ENCODE data around the gene FRAS1. TPM values are rescaled to one million over a fixed set of nuclear protein-coding genes. Genes with fewer than 3 reads are reported as not detected.
A peak's percentile ranks its signal among the peaks of the same experiment; 100 is the strongest.

Gene FRAS1
- total RNA-seq, 2 donors from 2014 or later, result 77.0 to 78.3 TPM

DNA sequence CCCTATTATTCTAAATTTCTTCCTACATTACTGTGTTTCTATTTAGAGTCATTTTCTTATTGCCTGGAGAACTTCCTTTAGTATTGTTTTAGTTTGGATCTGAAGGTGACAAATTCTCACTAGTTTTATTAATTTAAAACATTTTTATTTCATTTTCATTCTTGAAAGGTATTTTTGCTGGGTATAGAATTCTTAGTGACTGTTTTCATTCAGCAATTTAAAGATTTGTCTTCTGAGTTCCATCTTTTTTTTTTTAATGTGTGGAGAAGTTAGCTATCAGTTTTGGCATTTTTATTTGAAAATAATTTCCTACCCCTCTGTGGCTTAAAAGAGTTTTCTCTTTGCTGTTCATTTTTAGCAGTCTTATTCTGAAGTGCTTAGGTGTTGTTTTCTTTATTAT, 169.2 kb downstream of the FRAS1 start:
- H3K4me1 Mint-ChIP-seq, result peaks cover 48% of the 10 kb centered on the region
- no peaks in the 10 kb centered on the region for H3K27me3 Mint-ChIP-seq (ENCODE audit: insufficient read depth)
- DNase-seq, result no peak
- Histone ChIP-seq H3K27ac (ENCODE audit: low read depth, low read length) (no peak overlapping the region), H3K4me3 (ENCODE audit: low read length) (peak overlapping the region; percentile 8), H3K4me1 (ENCODE audit: control insufficient read depth, insufficient read depth, low read length) (peaks cover 16% of the 10 kb centered on the region), H3K9me3 (ENCODE audit: control insufficient read depth, low read length) (peaks cover 26% of the 10 kb centered on the region), H3K27me3 (ENCODE audit: control insufficient read depth, insufficient read depth, low read length, poor library complexity, severe bottlenecking) (no peaks in the 10 kb centered on the region), H3K9ac (ENCODE audit: extremely low read depth, low read length, poor library complexity, severe bottlenecking) (no peak overlapping the region), H3K36me3 (ENCODE audit: control insufficient read depth, insufficient read depth, low read length) (no peaks in the 10 kb centered on the region)
- no peak overlapping the region for H3K27ac Mint-ChIP-seq
- no peak overlapping the region for H3K4me3 Mint-ChIP-seq
- peaks cover 16% of the 10 kb centered on the region for H3K9me3 Mint-ChIP-seq
- TF ChIP-seq, protein P1, sequence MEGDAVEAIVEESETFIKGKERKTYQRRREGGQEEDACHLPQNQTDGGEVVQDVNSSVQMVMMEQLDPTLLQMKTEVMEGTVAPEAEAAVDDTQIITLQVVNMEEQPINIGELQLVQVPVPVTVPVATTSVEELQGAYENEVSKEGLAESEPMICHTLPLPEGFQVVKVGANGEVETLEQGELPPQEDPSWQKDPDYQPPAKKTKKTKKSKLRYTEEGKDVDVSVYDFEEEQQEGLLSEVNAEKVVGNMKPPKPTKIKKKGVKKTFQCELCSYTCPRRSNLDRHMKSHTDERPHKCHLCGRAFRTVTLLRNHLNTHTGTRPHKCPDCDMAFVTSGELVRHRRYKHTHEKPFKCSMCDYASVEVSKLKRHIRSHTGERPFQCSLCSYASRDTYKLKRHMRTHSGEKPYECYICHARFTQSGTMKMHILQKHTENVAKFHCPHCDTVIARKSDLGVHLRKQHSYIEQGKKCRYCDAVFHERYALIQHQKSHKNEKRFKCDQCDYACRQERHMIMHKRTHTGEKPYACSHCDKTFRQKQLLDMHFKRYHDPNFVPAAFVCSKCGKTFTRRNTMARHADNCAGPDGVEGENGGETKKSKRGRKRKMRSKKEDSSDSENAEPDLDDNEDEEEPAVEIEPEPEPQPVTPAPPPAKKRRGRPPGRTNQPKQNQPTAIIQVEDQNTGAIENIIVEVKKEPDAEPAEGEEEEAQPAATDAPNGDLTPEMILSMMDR (conservative IDR thresholded peaks at IDR 0.05), result no peak
- H3K36me3 Mint-ChIP-seq (ENCODE audit: low read depth), result peaks cover 9% of the 10 kb centered on the region

GRCh38 chr4:78227411-78228057, 170.4 kb downstream of the FRAS1 start:
- TF ChIP-seq, protein P1 (conservative IDR thresholded peaks at IDR 0.05), result no peak
- peaks cover 9% of the 10 kb centered on the region for H3K36me3 Mint-ChIP-seq (ENCODE audit: low read depth)
- Histone ChIP-seq H3K9me3 (ENCODE audit: control insufficient read depth, low read length) (peaks cover 26% of the 10 kb centered on the region), H3K36me3 (ENCODE audit: control insufficient read depth, insufficient read depth, low read length) (no peaks in the 10 kb centered on the region), H3K9ac (ENCODE audit: extremely low read depth, low read length, poor library complexity, severe bottlenecking) (no peak overlapping the region), H3K4me3 (ENCODE audit: low read length) (peak overlapping the region; percentile 8), H3K27ac (ENCODE audit: low read depth, low read length) (no peak overlapping the region), H3K4me1 (ENCODE audit: control insufficient read depth, insufficient read depth, low read length) (peaks cover 10% of the 10 kb centered on the region), H3K27me3 (ENCODE audit: control insufficient read depth, insufficient read depth, low read length, poor library complexity, severe bottlenecking) (no peaks in the 10 kb centered on the region)
- H3K4me1 Mint-ChIP-seq, result peaks cover 36% of the 10 kb centered on the region
- DNase-seq, result no peak
- 86 to 100% methylated on average over 1 of the region's 1 CpG for WGBS, 2 experiments (ENCODE audit: insufficient coverage in 1 of 2, insufficient read length in 1 of 2)
- H3K4me3 Mint-ChIP-seq, result no peak overlapping the region
- no peak overlapping the region for H3K27ac Mint-ChIP-seq
- no peaks in the 10 kb centered on the region for H3K27me3 Mint-ChIP-seq (ENCODE audit: insufficient read depth)
- H3K9me3 Mint-ChIP-seq, result peaks cover 16% of the 10 kb centered on the region

DNA sequence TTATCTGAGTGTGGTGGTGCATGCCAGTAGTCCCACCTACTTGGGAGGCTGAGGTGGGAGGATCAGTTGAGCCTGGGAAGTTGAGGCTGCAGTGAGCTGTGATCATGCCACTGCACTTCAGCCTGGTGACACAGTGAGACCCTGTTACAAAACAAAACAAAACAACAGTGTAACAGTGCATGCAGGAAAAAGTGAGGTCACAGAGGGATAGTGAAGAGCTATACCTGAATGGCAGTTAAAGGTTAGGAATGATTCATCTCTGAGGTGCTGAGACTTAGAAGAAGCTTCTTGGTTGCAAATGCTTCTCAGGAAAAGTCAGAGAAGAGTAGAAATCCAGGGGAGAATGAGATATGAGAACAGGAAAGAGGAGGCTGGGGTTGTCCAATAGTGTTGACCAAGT, 178.7 kb downstream of the FRAS1 start:
- TF ChIP-seq, protein P1 (conservative IDR thresholded peaks at IDR 0.05), result no peak
- Histone ChIP-seq H3K27ac (ENCODE audit: low read depth, low read length) (no peak overlapping the region), H3K4me3 (ENCODE audit: low read length) (no peak overlapping the region), H3K4me1 (ENCODE audit: control insufficient read depth, insufficient read depth, low read length) (peaks cover 2% of the 10 kb centered on the region), H3K36me3 (ENCODE audit: control insufficient read depth, insufficient read depth, low read length) (no peaks in the 10 kb centered on the region), H3K9me3 (ENCODE audit: control insufficient read depth, low read length) (no peaks in the 10 kb centered on the region), H3K27me3 (ENCODE audit: control insufficient read depth, insufficient read depth, low read length, poor library complexity, severe bottlenecking) (no peaks in the 10 kb centered on the region), H3K9ac (ENCODE audit: extremely low read depth, low read length, poor library complexity, severe bottlenecking) (no peak overlapping the region)
- Mint-ChIP-seq H3K4me3 (no peak overlapping the region), H3K27ac (no peak overlapping the region), H3K9me3 (peaks cover 10% of the 10 kb centered on the region), H3K27me3 (ENCODE audit: insufficient read depth) (no peaks in the 10 kb centered on the region), H3K4me1 (peaks cover 13% of the 10 kb centered on the region), H3K36me3 (ENCODE audit: low read depth) (peaks cover 13% of the 10 kb centered on the region)
- DNase-seq, result no peak
